GM18519 (cell line): ENCODE data around the gene ADAMTS4.

Experiments used
- ATAC-seq: cut with Tn5 transposase; IDR thresholded peaks from one replicate; pipeline ENCODE4 v1.9.1; 2021; ENCODE audit warnings: mild to moderate bottlenecking, moderate library complexity; ENCODE audit not compliant: unreplicated experiment, low FRiP score

Gene ADAMTS4

DNA sequence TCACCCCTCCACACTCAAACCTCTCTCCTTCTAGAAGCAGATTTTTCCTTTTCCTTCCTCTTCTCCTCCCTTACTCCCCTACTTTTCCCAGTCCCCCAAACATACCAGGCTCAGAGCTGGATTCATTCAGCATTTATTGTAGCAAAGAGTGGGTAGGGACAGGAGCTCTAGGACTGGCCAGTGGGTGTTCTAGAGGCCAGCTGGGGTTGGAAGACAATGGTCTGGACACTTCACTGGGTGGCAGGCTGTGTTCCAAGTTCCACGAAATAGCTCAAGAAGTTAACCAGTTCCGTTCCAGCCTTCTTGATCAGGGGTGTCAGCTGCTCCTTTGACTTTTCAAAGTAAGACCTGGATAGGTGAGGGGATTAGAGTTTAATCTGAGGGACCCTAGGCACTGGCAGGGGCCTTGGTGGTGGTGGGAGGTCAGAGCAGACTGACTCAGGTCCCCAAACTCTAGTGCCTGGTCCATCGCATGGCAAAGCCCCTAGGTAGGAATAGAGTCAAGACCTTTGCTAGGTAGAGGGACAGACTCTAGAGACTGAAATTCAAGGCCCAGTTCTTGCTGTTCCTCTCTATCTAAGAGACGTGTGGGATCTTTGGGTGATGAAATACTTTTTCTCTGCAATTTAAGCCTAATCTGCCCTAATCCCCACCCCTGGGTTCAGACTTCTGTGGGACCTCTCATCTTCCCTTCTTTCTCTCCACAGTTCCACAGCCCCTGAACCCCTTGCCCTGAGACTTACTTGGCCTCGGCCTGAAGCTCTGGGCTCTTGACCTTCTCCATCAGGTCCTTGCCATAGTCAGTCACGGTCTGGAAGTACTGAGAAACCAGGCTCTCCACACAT, 23.5 kb upstream of the ADAMTS4 start:
- ATAC-seq: no peak

DNA sequence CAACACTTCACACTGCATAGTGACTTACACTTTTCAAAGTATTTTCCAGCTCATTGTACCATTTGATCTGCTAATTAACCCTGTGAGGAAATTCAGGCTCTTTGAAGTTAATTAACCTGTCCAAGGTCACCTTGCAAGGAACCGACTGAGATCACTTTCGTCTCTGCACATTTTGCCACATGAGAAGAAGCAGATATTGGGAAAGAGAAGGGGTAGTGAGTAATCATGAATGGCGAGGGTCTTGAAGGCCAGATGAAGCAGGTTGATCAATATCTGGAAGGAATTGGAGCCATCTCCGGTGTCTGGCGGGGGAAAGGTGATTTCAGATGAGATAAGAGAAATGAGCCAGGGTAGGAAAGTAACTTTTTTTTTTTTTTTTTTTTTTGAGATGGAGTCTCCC, 21.1 kb upstream of the ADAMTS4 start:
- no peak for ATAC-seq

DNA sequence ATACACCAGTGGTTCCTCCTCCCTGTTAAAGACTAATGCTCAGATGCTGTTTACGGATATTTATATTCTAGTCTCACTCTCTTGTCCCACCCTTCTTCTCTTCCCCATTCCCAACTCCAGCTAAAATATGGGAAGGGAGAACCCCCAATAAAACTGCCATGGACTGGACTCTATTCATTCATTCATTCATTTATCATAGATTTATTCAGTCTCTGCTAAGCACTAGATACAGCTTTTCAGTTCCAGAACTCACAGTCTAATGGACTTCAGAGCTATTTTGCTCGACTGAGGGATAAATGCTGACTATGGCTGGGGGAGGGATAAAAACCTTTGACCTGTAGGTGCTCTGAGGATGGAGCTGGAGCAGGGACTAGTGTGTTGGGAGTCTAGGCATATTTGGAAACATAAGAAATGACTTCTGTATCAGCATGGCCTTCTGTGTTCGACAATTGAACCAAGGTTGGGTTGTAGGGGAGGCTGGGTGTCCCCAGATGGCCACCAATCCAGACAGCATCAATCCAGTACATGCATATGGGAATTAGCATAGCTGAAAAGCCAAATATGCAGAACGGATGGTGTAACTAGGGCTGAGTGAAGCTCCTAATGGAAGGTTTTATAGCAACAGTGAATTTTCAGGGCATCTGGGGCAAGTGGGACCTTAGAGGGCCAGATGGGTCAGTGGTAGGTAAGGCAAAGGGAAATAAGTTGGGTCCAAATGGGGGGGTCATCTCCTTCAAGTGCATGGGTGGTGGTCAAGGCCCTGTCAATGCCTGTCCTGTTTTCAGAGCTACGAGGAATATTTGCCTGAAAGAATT, 20.4 kb upstream of the ADAMTS4 start:
- ATAC-seq: no peak

DNA sequence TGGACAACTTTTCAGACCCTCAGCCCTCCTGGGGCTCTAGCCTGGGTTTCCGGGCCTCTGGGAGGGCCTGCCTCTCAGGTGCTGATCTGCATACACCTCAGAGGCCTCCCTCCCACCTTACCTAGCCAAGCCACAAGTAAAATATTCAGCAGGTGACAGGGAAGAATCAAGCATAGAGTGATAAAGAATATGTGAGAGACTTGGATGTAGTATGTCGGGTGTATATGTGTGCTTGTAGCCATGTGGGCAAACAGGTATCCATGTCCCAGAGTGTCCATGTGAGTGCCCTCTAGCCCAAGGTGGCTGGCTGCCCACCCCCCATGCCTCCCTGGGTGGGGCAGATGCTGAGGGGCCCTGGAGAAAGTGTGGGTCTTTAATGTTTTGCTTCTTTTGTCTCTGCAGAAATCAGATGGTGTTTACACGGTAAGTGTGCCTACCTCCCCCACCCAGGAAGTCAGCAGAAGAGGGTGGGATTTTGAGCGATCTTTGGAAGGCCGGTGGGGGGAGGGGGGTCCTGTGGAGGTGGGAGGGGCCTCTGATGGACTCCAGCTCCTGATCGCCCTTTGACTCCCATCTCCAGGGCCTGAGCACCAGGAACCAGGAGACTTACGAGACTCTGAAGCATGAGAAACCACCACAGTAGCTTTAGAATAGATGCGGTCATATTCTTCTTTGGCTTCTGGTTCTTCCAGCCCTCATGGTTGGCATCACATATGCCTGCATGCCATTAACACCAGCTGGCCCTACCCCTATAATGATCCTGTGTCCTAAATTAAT, 19.6 kb upstream of the ADAMTS4 start:
- no peak for ATAC-seq

DNA sequence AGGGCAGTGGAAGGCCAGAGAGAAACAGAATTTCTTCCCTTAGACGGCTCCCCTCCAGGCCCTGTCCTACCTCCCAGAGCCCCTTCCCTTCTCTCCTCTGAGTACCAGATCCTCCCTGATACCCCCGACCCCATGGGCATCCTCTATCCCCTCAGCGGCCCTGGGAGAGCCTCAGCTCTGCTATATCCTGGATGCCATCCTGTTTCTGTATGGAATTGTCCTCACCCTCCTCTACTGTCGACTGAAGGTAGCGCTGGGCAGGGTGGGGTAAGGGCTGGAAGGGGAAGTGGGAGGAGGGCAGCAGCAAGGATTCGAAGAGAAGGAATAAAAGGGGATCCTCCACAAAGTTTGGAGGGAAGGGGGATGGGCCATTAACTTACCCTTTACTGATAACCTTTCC, 19.0 kb upstream of the ADAMTS4 start:
- no peak for ATAC-seq

DNA sequence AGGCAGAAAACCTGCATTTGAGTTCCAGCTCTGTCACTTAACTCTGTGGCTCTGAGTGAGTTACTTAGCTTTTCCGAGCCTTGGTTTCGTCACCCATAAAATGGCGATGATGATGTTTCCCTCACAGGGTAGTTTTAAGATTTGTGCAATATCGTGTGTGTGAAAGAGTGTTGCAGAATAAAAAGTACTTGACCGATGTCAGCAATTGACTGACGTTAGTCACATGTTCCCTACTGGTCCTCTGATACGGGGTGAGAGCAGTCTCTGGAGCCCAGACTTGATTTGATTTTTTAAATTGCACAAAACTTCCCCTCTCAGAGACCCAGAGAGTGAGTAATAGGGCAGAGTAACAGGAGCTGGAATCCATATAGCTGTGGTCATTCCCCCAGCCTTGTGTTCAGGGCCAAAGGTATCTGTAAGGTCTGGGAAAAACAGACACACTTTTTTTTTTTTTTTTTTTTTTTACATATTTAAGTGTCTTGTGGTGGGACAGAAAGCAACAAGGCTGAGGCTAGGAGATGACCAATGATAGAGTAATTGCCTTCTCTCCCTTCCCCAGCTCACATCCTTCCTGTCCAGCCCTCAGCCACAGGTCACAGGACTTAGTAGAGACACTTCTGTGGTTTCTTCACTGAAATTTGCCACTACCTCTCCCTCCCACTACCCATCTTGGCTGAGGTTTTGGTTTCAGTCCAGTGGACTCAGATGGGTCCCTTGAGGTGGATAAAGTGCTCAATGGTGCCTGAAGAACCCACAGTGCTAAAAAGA, 18.3 kb upstream of the ADAMTS4 start:
- ATAC-seq: no peak

DNA sequence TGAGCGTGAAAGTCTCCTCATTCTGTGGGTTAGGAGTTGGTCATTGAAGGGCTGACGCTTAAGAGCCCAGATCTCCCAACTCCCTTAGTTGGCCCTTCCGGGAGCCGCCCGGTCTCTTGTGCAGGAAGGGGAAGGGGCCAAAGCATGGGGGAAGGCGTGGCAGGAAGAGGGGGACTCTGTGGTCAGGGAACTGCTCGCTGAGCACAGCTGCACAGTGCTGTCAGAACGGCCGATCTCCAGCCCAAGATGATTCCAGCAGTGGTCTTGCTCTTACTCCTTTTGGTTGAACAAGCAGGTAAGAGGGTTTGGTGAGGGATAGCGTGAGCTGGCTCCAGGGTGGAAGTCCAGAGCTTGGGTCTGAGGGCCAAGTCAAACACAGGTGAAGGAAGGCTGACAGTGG, 16.2 kb upstream of the ADAMTS4 start, which contains the start of gene FCER1G:
FCER1G (plus strand) TSS at position 220 of the 400 bp plus-strand sequence; CDS start at position 247, 27 bp downstream.
- ATAC-seq: no peak

DNA sequence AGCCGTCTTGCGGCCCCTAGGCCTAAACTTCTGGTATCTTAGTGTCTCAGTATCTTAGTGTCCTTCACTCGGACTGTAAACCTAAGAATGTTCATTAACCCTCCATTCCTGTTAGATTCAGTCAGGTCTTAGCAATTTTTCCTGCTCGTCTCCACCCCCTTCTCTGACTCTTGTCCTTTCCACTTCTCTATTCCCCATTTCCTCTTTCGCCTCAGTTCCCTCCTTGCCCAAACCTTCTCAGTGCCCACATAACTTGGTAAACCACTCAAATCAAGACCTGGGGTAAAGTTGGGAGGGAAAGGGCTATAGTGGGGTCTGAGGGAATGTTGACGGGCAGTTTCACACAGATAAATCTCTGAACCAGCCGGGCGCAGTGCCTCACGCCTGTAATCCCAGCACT, 15.5 kb upstream of the ADAMTS4 start:
- ATAC-seq: no peak

DNA sequence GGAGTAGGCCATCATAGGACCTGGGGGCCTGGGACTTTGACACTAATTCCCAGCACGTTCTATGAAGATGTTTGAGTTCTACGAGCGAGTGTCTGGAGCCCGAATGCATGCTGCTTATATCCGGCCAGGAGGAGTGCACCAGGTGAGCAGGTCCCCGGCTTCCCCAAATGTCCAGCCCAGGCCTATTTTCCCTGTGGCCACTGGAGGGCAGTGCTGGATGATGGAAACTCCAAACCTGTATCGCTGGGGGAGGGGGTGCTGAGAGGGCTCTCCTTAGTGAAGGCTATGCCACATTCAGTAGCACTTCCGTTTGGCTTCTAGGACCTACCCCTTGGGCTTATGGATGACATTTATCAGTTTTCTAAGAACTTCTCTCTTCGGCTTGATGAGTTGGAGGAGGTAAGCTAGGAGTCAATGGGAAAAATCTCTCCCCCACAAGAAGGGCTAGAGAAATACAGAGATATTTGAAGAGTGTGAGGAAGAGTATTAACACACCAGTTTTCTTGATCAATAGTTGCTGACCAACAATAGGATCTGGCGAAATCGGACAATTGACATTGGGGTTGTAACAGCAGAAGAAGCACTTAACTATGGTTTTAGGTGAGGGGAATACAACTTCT, 11.0 kb upstream of the ADAMTS4 start:
- no peak for ATAC-seq

DNA sequence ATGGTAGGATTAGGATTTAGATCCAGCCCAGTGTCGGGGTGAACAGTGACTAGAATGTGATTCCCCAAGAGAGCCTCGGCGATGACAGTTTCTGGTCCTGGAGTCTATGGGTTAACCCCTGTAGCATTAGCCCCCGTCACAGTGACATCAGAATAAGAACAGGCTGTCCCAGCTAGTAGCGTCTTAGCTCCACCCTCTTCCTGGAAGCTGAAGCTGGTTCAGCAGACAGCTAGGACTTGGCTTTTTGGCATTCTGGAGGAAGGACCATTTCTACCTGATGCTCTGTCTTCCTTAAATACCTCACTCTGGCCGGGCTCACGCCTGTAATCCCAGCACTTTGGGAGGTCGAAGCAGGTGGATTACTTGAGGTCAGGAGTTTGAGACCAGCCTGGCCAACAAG, 8.3 kb upstream of the ADAMTS4 start:
- ATAC-seq: no peak

DNA sequence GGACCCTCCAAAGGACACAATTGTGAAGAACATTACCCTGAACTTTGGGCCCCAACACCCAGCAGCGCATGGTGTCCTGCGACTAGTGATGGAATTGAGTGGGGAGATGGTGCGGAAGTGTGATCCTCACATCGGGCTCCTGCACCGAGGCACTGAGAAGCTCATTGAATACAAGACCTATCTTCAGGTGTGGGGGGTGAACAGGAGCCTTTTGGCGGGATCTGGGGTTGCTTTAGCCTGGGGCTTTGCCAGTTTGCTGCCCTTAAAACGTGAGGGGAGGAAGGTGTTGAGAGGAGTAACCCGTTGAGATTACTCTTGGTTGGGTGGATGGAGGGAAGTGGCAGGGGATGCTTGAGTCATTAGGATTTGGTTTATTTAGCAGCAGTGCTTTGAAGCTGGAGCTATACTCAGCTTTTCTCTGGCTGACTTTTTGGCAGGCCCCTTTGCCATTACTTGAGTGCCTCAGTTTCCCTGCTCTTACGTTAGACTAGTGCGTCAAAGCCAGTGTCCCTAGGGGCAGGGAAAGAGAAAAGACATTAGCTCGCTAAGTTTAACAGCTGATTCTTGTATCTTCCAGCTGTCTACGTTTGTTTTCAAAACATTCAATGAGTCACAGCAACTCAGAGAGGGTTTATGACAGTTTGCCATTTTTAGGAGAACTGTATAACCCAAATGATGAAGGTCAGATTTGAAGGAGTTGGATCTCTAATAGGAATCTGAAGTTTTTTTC, 7.7 kb upstream of the ADAMTS4 start:
- ATAC-seq: no peak

DNA sequence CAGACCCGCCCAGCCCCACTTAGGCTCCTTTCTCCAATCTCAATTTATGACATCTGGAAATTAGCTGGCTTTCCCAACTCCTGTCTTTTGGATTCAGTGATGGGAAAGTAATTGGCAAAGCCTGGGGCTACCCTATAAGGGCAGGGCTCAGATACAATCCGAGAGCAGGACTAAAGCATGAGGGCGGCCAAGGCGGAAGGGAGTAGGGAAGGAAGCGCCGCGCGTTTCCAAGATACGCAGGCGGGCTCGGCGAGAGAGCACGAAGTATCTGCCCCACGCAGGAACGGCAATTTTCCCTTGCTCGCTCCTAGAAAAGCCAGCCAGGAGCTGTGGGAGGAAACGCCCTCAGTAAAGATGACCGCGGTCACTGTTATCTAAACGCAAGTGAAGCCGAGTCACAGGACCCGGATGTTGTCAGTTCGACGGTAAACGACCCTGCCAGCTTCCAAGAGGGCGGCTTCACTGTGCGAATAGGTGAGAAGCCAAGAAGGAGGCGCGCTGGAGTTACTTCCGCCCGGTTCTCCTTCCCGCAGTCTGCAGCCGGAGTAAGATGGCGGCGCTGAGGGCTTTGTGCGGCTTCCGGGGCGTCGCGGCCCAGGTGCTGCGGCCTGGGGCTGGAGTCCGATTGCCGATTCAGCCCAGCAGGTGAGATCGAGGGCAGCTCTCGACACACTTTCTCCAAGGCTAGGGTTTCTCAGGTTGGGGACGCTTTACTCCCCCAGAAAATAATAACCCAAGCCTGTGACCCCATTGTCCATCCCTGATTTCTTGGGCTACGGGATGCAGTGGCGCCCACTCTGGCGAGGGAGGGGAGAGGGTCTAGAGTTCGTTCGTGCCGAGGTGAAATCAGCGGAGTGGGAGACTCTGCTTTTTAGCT, 3.2 kb upstream of the ADAMTS4 start, which contains the start of gene NDUFS2:
NDUFS2 (plus strand) TSS at position 532 of the 877 bp plus-strand sequence; CDS start at position 551, 19 bp downstream.
- ATAC-seq: peak; percentile 91

DNA sequence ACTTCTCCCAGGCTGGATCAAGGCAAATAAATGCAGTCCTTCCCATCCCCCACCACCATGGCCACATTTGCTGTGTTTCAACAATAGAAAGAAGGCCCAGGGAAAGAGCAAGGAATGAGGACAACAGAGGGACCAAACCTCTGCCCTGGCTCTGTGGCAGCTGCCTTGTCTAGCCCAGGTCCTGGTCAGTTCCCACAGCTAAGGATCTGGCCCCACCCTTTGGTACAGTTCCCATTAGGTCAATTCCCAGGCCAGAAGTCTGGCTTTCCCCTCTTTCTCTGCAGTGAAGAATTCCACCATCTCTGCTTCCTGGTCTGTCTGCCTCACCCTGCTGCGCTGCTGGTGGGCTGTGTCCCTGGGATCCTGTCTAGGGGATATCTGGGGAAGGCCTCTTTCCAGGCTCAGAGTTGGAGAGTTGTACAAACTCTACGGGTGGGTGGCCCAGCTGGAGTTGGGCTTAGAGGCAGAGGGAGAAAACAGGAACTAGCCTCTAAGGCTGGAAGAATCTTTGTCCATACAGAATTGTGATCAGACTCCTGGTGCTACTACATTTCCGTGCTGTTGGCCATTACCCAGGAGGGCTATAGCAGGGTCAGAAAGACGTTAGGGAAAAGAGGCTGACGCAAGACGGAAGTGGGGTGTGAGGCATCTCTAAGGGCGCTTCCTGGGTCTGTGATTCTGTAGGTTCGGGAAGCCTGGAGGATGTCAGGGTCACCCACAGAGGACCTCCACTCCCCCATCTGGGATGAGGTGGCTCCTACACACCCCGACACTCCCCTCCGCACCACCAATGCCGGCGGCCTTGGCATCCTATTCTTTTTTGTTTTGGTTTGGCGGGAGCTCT, 2.4 kb upstream of the ADAMTS4 start:
- ATAC-seq: no peak

DNA sequence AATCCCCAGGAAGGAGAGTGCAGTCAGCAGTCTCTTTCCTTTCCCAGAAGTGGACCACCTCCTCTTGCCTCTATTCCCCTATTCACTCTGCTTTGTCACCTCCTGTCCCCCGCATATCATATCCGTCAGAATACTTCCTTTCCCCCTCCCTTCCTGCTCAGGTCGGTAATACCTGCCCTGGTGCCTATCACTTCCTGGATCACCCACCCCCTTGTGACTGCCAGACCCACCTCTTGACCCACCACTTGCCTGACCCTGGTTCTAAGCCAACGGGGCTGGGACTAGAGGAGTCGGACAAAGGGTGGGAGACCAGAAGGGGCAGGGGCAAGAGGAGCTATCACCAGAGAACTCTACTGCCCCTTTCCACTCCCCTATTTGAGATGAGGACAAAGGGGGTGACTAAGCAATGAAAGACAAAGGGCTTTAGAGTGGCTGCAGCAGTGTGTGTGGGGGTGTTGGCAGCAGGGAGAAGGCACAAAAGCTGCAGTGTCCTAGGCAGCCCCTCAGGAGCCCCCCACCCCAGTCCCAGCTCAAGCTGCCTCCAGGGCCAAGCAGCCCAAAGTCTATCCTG, 1.7 kb upstream of the ADAMTS4 start:
- ATAC-seq: no peak

DNA sequence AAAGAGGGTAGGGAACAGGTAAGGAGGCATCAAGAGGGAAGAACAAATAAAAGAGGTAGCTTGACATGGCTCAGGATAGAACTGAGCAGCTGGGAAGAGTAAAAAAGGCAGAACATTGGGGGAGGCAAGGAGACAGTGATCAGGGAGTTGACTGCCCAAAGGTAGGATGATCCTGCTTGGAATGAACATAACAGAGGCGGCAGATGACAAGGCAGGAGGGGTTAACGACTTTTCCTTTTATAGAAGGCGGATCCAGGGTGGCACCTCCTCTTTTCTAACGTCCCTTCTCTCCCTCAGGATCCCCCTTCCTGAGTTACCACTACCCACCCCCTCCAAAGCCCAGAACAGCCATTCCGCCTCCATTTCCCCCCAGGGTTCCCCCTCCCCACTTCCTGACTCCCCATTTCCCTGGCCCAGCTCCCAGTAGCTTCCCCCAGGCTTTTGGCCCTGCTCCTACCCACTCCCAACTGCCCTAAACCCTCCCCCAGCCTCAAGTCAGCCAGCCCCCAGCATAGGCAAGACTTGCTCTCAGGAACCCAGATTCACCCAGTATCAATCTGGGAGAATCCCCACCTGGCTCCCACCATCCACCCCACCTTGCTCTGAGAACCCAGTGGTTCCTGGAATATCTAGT, 769 bp upstream of the ADAMTS4 start:
- ATAC-seq: no peak

DNA sequence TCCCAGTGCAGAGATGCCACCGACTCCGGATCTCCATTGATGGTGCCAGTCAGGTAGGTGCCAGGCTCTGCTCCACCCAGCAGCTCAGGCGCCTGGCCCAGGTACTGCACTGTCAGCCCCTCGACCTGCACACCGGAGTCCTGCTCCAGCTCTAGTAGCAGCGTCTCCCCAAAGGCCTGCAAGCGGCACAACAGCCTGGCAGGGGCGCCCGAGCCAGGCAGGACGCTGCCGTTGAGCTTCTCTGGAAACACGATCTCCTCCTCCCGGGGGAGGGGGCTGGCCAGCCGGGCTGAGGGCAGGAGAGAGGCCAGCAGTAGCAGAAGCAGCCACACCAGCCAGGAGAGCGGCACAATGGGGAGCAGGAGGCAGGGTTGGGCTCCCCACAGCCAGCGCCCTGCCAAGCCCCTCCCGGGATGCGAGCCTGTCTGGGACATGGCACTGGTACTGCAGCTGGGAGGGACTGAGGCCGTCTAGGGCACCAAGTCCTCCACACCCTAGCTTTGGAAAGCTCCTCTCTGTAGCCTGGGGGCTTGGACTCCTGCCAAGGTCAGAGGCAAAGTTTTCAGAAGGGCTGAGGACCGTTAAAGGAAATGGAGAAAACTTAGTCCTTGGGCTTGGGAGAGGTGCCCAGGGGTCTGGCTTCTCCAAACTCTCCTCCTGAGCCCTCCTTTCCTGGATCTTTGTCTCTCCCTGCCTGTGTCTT, 509 bp downstream of the ADAMTS4 start:
- ATAC-seq: no peak
